Measurements from ENCODE around the gene SLC23A1.

- TF ChIP-seq CTCF (conservative IDR thresholded peaks at IDR 0.05; ENCODE audit: low read length) (peak; percentile 78), EZH2phosphoT487 (IDR thresholded peaks at IDR 0.05; ENCODE audit: borderline replicate concordance) (no peak)
Observed at GRCh38 chr5:139402561-139403158, 19.6 kb upstream of the SLC23A1 start.

All from Loucy (cell line).